ENCODE data around the gene NEUROD2. TPM values are rescaled to one million over a fixed set of nuclear protein-coding genes. Genes with fewer than 3 reads are reported as not detected.

Gene NEUROD2
- total and polyA plus RNA-seq, 2 of the 8 experiments (the other 6 are each of a cell fraction or from before 2014, with no cell fraction given): not detected

GRCh38 chr17:39564211-39564848, 43.4 kb downstream of the NEUROD2 start (continued):
- no peak for TF ChIP-seq CHD7 (IDR thresholded peaks at IDR 0.05; ENCODE audit: insufficient replicate concordance, low read length)
- no peak for TF ChIP-seq MAX (IDR thresholded peaks at IDR 0.05)
- TF ChIP-seq SAP30 (IDR thresholded peaks at IDR 0.05; ENCODE audit: insufficient read depth, insufficient replicate concordance, low read length): no peak
- TF ChIP-seq CHD1 (IDR thresholded peaks at IDR 0.05; ENCODE audit: low read depth, low read length): no peak
- TF ChIP-seq NANOG (IDR thresholded peaks at IDR 0.05; ENCODE audit: insufficient read depth, low read depth, low read length, poor library complexity, severe bottlenecking): no peak
- no peak for TF ChIP-seq E2F6 (IDR thresholded peaks at IDR 0.05)
- no peak for TF ChIP-seq ATF3 (IDR thresholded peaks at IDR 0.05; ENCODE audit: insufficient read depth, low read depth, low read length)
- TF ChIP-seq TCF12 (IDR thresholded peaks at IDR 0.05; ENCODE audit: low read depth, low read length): no peak
